Loucy (cell line): ENCODE data around the gene CELA3B.

Experiments used
- H2AFZ ChIP-seq: fragments of 200-600 bp; sonication (generic); 2 replicates; pipeline ENCODE4 v1.6.0; 2016; ENCODE audit warnings: antibody characterized with exemption, mild to moderate bottlenecking, low read length, moderate library complexity
- H3F3A ChIP-seq: fragments of 200-600 bp; 2 replicates; pipeline ENCODE4 v1.6.0; 2016; ENCODE audit warnings: antibody characterized with exemption, low read depth, mild to moderate bottlenecking
- H3K27me3 ChIP-seq: fragments of 200-600 bp; sonication (generic); 2 replicates; pipeline ENCODE4 v1.6.1; 2014; ENCODE audit warnings: low read length, mild to moderate bottlenecking; ENCODE audit not compliant: insufficient read depth, poor library complexity, severe bottlenecking
- H3K36me3 ChIP-seq: fragments of 200-600 bp; sonication (generic); 2 replicates; pipeline ENCODE4 v1.6.1; 2016; ENCODE audit warnings: low read length; ENCODE audit not compliant: insufficient read depth
- H3K4me1 ChIP-seq: fragments of 200-600 bp; sonication (generic); 2 replicates; pipeline ENCODE4 v1.5.1; 2014; ENCODE audit warnings: low read length, mild to moderate bottlenecking; ENCODE audit not compliant: insufficient read depth, poor library complexity, severe bottlenecking
- H3K4me2 ChIP-seq: fragments of 200-600 bp; sonication (generic); 2 replicates; pipeline ENCODE4 v1.6.0; 2014; ENCODE audit warnings: antibody characterized with exemption, low read length, low read depth, mild to moderate bottlenecking; ENCODE audit not compliant: poor library complexity, severe bottlenecking
- H3K4me3 ChIP-seq: fragments of 200-600 bp; sonication (generic); 2 replicates; pipeline ENCODE4 v1.5.1; 2014; ENCODE audit warnings: low read length, mild to moderate bottlenecking, mixed read lengths; ENCODE audit not compliant: poor library complexity, severe bottlenecking
- H3K79me2 ChIP-seq: fragments of 200-600 bp; sonication (generic); 2 replicates; pipeline ENCODE4 v1.6.1; 2014; ENCODE audit warnings: low read length; ENCODE audit not compliant: insufficient read depth
- H3K9ac ChIP-seq: fragments of 200-600 bp; sonication (generic); 2 replicates; pipeline ENCODE4 v1.6.0; 2014; ENCODE audit warnings: mild to moderate bottlenecking, low read depth, low read length, moderate library complexity; ENCODE audit not compliant: poor library complexity, severe bottlenecking
- H3K9me2 ChIP-seq: fragments of 200-600 bp; sonication (generic); replicated peaks from 2 replicates; pipeline ENCODE4 v1.6.1; 2016; ENCODE audit warnings: low read depth, low read length, mixed read lengths
- H3K9me3 ChIP-seq: fragments of 200-600 bp; sonication (generic); 2 replicates; pipeline ENCODE4 v1.6.1; 2014; ENCODE audit warnings: mild to moderate bottlenecking, antibody characterized with exemption, low read length, low read depth; ENCODE audit not compliant: insufficient read depth
- H4K20me1 ChIP-seq: fragments of 200-600 bp; sonication (generic); 2 replicates; pipeline ENCODE4 v1.6.0; 2014; ENCODE audit warnings: antibody characterized with exemption, low read length, mild to moderate bottlenecking; ENCODE audit not compliant: insufficient read depth, poor library complexity, severe bottlenecking
- CTCF ChIP-seq: fragments of 200-600 bp; sonication (generic); conservative IDR thresholded peaks from 2 replicates; pipeline ENCODE4 v1.5.1; 2014; ENCODE audit warnings: mild to moderate bottlenecking, antibody characterized with exemption, low read length
- EZH2phosphoT487 ChIP-seq: fragments of 200-600 bp; IDR thresholded peaks from 2 replicates; pipeline ENCODE4 v1.6.1; 2018; ENCODE audit warnings: antibody characterized with exemption, mild to moderate bottlenecking, moderate library complexity, borderline replicate concordance

Gene CELA3B

GRCh38 chr1:22038036-22038435, 61.2 kb downstream of the CELA3B start:
- Histone ChIP-seq H3K79me2 (no peaks in the 10 kb centered on the region), H3K4me2 (no peak overlapping the region), H4K20me1 (no peaks in the 10 kb centered on the region), H3K4me3 (no peak overlapping the region), H3K36me3 (no peaks in the 10 kb centered on the region), H3F3A (peaks cover 3% of the 10 kb centered on the region; the same call in 1 of the 2 replicates), H3K27me3 (no peaks in the 10 kb centered on the region), H2AFZ (peak overlapping the region; percentile 46; the same call in 1 of the 2 replicates), H3K9me2 (no peaks in the 10 kb centered on the region), H3K4me1 (peaks cover 36% of the 10 kb centered on the region), H3K9ac (no peak overlapping the region), H3K9me3 (no peaks in the 10 kb centered on the region)
- TF ChIP-seq EZH2phosphoT487, result no peak
- TF ChIP-seq CTCF, result no peak
